GM19372 (cell line): ENCODE measurements around the gene KCNJ3.

Experiments used
- ATAC-seq: cut with Tn5 transposase; IDR thresholded peaks from one replicate; pipeline ENCODE4 v1.9.1; 2021; ENCODE audit warnings: mild to moderate bottlenecking, low read depth, moderate library complexity; ENCODE audit not compliant: unreplicated experiment

KCNJ3 gene

DNA sequence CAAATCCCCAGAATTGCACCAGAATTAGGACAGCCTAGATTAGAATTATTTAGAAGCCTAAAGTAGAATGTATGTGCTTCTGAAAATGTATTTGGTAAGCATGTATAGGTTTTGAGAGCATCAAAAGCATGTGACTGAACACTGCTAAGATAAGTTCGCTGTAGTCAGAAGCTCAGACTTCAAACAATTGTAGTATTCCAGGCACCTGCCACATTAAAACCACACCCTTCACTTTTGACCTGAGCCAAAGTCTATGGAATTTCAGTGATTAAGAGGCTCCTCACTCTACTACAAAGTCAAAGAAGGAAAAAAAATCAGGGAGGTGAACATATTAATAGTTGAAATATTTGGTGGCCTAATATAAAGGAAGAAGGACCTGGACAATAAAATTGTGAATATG lies 8.2 kb downstream of the KCNJ3 start:
- no peak for ATAC-seq

DNA sequence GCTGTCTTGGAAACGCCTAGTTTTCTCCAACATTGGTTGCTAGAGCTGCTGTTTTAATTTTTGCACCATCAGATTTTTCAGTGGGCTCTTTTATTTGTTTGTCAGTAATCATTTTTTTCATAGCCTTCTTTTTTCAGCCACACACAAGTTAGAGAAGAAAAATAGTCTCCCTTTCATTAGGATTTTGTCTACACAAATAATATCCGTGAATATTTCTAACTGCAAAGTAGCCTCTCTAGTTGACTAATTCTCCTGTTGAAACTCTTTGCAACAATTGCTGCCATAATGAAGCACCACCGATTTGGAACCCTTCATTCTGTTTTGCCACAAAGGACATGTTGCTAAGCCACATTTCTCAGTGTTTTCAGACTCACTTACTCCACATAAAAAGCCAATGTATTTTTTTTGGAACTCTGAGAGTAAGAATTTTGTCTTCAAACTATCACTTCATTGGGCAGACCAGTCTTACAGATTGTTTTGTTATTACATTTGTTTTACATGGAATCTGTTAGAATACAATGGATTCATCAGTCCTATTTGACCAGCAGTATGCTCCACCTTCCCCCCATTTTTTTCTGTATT lies 9.6 kb downstream of the KCNJ3 start:
- no peak for ATAC-seq

DNA sequence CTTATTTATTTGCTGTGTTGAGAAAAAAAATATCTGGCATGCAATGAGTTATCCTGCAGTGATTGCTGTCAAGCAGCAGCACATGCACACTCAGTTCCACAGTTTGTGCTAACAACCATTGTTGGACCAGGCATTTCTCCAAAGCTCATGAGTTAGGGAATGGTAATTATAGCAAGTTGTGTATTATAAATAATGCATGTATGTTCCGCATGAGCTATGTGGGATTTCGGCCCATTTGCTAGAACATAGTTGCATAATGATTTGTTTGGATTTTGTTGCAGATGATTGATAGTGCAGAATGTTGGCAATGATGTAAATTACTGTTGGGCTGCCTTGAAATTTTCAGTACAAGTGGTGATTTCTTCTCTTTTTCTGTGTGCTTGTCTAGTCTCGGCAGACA lies 10.7 kb downstream of the KCNJ3 start:
- no peak for ATAC-seq

DNA sequence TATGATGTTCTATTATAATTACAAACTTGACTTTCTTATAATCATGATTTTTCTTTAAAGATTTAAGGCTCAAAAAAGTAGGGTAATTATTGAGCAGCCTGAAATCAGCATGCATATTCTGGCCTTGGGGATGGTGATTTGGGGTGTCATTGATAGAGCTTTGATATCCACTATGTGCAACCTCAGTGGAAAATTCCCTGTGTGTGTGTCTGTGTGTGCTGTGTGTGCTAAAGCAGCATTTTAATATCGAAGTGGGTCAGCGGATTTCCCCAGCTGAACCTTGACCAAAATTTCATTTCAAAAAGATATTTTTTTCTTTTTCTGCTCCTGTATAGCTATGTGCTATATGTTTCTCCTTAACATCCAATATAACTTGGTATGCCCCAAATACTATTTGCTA lies 11.6 kb downstream of the KCNJ3 start:
- no peak for ATAC-seq

DNA sequence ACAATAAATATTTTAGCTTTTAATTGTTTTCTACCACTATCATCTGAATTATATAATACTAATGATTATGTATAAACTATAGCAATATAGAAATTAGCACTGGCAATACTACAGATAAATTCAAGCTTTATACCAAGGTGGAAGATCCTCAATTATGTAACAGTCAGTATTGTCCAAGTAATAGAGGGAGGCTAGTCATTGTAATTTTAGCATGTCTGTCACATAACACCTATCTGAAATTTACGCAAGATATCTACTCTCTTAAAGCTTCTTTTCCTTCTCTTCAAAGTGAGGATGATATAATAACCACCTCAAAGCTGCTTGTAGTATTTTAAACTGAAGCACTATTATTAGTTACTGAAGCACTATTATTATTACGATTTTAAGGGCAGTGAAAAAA lies 12.2 kb downstream of the KCNJ3 start:
- ATAC-seq = no peak

DNA sequence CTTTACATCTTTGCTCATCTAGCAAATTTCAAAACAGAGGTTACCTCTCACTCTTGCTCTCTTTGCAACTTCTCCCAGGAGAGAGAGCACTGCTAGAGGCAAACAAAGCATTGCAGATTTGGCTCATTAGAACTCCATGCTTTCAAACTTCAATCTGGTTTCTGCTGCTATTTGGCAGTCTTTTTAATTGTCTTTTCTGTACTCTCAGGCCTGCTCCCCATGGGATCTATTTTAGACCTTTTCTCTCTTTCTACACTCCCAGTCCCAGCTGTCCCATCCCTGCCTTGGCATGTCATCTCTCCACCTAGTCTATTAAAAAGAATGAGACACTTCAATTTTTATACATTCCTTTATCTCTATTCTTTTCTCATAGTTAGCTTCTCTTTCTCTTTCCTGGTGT lies 15.2 kb downstream of the KCNJ3 start:
- ATAC-seq = no peak

DNA sequence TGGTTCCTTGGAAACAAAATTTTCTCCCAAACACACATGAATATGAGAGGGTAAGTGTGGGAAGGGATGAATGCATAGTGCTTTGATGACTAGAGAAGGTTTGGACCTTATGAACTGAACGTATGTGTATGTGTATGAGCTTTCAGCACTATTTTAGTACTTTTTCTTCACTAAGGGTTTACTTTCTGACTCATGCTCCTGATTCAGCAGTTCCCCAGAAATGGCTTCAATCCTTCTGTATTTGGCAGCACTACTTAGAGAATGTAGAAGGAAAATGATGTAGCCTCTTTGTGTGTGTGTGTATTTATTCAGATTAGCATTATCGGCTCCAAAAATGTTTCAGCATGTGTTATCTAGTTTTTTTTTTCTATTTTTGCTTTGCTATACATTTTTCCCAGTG lies 22.2 kb downstream of the KCNJ3 start:
- no peak for ATAC-seq

DNA sequence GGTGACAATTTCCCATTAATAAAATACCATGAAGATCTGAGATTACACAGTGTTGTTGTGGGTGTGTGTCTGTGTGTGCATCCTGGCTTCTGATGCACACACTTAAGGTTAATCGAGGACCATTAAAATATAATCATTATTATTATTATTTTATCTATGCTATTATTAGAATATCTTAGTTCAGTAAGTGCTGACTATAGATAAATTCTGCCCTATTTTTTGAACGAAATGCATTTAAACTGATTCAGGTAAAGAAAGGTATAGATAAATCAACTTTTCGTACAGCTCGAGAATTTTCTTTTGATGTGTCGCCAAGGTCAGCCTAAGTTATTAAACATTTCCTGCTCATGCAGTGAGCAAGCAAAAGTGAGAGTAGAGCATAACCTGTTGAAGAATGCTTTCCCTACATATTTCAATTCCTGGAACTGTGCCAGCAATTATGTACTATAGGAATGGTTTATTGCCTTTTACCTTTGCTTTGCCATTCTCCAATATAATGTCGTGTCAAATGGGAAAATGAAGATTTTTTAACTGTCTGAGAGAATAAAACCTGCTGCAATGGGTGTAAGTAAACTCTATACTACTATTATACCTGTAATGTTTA lies 25.8 kb downstream of the KCNJ3 start:
- ATAC-seq = no peak

DNA sequence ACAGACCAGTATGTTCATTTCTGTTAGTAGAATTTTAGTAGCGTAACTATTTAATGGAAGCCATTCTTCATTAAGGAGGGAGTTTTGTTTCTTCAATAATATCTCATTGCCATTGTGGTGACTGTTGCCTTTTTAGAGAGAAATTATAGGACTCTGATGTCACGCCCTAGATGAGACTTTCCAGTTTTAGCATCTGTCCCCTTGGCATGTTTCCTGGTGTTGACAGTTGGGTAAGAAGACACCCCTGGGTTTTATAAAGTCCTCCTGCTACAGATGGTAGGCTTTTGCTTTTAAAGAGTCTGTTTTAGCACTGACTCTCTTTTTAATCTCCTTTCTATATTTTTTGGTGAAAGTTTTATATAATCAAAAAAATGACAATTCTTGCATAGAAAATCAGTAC lies 41.9 kb downstream of the KCNJ3 start:
- ATAC-seq = no peak

DNA sequence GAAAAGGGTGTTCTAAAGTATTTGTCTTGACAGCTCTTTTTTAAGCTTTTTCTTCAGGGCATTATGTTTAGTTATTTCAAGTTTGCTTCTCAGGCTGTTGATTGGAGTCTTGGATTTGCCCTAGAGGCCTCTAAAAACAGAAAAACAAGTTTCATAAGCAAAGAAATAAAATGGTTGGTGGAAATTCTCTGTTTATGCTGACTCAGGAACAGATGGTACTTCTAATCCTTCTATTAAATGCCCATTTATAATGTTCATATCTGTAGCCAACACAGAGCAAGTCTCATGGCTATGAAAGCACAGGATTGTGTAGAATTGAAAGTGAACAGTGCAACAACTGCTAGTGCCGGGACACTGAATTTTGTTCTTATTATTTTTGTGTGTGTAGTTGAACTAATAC lies 60.4 kb downstream of the KCNJ3 start:
- no peak for ATAC-seq

DNA sequence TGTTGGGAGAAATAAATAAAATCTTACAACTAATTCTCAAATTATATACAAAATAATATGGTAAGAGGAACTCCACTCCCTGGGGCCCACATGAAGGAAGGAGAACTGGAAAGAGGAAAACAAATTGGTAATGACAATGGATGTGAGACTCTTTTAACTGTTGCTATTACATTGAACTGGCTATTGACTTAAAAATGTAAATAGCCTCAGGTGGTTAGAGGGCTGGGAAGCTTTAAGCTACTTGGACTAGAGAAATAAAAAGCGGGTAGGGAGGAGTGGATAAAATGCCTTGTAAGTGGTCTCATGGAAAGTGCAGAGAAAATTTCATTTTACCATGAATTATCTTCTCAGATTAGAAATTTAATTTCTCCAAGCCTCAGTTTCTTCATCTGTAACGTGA lies 64.1 kb downstream of the KCNJ3 start:
- no peak for ATAC-seq

DNA sequence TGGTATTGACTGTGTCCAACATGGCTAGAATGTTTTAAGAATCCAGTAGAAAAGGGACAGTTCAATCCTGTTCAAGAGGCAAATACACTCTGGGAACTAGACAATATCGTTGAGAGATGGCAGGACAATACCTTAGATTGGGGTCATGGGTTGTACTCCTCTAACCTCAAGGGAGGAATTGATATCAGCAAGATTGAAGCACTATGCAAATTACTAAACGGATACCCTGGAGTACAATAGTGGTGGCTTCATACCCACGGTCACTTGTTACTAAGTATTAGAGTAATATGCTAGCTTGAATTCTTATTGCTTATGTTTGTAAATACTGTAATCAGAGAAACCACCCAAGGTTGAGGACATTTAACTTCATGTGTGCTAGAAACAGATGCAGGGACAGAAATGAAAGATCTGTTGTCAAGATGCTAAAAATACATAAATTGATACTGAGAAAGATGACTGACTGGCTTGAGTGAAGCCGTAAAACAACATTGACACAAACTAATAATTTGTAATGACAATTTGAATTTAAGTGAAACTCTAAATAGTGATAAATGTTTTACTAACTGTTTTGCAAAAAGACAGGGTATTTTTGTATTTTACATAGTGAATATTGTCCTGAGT lies 73.3 kb downstream of the KCNJ3 start:
- no peak for ATAC-seq

DNA sequence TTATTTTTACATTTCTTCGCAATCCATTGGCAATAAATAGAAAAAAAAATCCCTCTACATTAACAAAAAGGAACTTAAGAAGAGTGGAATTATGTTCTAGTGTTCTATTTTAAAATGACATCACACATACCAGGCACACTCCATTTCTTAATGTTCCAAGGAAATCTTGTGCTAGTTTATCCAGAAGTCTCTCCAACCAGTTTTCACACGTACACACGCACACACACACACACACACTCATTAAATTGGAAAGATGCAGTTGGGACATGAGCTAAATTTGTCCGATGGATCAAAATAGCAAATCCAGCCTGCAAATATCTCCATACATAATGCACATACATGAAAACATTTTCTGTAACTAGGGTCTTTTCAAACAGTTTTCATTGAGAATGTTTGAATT lies 78.3 kb downstream of the KCNJ3 start:
- ATAC-seq = no peak

DNA sequence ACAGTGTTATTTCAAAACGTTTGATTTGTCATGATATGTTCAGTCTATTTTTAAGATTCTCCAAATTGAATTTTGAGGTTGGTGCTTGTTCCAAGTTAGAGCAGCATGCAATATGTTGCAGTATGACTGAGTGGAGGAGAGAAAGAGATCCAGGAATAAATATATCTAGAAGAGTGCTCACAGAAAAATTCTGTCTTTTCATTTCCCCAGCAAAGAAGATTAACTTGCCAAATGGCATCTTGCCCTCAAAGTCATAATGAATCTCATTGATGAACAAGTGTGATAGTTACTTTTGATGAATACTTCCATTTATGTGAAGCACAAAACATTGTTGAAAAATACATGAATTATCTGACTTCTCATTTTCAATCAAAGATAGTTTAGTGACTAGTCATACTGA lies 95.9 kb downstream of the KCNJ3 start:
- no peak for ATAC-seq

DNA sequence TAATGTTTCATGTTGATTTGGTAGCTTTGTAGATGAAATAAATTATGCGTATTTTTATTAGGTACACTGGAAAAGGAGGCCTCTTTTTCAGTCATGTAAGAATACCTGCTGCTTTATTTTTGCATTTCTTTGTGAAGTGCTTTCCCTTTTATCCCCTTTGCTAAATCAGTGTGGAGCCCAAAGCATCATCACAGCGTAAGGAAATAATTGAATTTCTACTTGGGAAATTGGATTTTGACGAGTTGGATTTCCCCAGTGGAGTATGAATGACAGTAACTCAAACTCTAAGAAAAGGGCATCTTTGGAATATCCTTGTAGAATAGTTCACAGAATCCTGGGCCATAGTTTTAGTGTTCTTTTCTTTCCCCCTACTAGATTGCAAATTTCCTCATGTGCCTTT lies 97.2 kb downstream of the KCNJ3 start:
- ATAC-seq = no peak

DNA sequence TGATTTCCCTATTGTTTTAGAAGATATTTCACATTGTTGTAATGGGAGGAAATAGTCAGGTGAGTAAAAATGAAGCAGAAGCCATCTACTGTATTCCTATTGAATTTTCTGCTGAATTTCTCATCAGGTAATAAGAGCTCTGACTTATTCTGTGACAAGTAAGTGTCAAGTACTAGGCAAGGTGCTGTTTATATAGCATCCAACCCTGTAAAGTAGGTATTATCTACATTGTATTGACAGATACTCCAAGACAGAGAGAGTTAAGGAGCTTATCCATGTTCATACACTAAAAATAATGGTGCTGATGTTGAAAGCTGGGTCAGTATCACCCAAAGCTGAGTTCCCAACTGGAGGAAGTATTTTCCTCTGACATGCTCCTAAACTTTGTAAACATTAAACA lies 106.0 kb downstream of the KCNJ3 start:
- no peak for ATAC-seq

DNA sequence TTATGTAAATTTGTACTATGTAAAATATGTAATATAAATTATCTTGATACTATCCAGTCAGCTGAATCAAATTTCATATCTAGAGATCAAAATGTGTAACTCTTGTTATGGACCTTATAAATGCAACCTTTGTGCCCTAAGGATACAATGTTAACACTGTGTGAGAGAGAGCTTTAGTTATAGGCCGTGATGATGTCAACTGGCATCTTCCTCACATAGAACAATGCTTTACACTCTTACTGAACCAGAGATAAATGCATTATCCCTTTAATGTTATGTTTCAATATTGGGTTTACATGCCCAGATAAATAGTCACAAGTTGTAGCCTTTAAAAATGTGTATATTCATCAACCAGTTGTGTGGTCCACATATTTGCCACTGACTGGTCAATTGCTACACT lies 115.1 kb downstream of the KCNJ3 start:
- ATAC-seq = no peak

DNA sequence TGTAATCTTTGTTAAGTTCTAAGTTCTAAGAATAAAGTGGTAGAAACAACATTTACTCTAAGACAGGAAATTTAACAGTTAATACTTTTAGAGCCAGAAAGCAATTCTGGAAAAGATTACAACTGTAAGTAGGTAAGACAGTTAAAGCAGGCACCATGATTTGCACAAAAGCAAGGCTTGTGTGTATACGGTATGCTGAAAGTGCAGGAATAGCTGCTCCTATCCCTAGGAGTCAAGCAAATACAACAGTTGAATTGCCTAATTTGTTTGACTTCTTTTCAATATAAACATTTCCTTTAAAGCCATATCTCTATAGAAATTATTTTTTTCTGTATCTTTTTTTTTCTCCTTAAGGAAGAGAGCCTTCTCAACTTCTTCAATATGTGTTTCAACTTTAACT lies 116.4 kb downstream of the KCNJ3 start:
- no peak for ATAC-seq

DNA sequence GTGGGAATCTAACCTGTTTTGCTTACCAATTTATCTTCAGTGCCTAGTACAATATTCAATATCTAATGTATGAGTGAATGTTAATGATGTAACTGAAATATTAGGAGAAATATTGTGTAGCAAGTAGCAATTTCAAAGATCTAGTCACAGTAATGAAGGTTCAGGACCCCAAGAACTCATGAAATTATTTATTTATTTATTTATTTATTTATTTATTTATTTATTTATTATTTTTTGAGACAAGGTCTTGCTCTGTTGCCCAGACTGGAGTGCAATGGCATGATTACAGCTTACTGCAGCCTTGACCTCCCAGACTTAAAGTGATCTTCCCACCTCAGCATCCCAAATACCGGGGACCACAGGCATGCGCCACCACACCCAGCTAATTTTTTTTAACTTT lies 126.9 kb downstream of the KCNJ3 start:
- ATAC-seq = no peak

DNA sequence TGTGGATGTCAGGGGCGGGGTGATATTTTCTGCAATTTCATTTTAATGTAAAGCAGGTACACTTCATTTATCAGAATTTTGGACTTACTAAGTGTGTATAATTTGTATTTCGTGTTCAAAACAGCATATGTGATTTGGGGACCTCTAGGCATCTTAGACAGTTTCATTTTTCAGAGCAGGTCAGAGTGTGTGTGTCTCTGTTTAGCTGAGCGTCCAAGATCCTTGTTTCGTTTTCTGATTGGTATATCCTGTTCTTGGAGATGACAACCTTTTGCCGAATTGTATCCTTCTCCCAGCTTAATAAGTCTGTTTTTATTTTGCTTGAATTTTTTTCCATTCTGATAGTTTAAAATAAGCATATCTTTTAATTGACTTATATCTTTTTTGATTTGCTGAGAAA lies 128.3 kb downstream of the KCNJ3 start:
- ATAC-seq = no peak

DNA sequence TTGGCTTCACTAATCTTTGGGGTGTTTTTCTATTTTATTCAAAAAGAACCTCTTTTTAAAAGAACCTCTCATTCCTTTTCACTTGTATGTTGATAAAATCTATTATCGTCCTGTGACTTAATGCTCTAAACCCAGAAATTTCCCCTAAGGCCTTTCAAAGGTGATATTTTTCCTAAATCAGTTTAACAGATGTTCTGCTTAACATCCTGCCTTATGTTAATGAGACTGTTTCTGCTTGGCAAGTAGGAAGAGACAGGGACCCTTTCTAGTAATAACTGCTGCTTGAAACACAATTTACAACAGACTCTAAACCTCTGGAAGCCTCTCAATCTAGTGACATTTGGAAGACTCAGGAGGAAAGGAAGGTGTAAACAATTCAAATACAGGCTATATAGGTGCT lies 128.8 kb downstream of the KCNJ3 start:
- no peak for ATAC-seq

DNA sequence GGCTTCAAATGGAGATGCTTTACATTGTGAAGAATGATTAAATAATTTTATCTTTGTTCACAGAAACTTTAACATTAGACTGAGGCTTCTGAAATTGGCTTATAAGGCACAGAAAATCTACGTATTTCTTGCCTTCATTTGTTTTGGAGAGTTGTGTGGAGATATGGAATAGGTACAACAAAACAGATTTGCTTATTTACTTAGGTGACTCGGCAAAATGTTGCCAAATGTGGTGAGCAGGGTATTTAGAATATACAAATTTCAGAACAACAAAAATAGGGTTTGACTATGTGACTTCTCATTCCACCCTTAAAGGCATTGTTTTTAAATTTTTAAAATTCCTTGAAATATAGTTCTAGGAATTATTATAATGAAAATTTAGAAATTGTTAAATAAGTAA lies 134.2 kb downstream of the KCNJ3 start:
- no peak for ATAC-seq

DNA sequence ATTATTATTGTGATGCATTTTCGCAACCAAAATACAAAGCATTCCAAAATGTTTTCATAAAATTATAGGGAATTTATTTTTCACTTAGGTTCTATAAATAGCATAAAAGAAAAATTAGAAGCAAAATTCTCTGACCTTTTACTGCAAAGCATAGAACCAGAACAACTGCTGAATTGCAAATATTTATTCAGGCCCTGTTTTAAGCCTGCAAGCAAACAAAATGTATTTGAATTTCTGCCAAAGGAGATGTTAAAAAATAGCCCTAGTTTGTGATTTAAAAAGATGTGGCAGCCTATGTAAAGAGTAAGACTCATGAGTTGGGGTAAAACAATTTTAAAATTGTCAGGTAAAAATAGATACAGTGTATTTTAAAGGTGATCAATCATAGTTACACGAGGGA lies 138.1 kb downstream of the KCNJ3 start:
- ATAC-seq = no peak
